NCI-H82 treated with DMSO at 0.1 percent for 48 hours (cell line): ENCODE data around the gene CLEC4F.
"Not testable (repeated sequence)": the region's sequence is repeated elsewhere in the genome, so short reads cannot be mapped to it uniquely, and the experiment has no call there.

Experiments
- DNase-seq: peaks from one replicate; lab custom pipeline; 2025; ENCODE audit not compliant: unreplicated experiment; lab: John Stamatoyannopoulos, UW

Gene CLEC4F

GRCh38 chr2:70827388-70827787 lies 7.0 kb upstream of the CLEC4F start:
- DNase-seq = no peak

- no peak for DNase-seq
Observed at GRCh38 chr2:70826696-70827350, 6.4 kb upstream of the CLEC4F start.

DNA sequence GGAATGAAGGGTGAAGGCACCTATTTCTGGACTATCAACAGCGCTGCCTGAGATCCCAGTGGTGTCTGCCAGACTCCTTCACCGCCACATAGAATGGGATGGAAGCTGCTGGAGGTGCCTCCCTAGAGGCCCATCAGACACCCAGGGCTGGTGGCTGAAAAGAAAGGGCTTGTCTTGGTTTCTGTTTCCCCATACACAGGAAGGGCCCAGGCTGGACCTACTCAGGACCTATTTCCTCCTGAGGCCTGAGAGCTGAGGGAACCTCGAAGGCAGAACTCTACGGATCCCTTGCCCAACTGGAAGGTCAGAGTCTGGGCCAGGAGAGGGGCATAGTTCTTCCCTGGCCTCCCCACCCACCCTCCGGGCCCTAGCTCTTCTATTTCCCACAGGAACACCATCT lies 2.9 kb upstream of the CLEC4F start:
- no peak for DNase-seq

DNA sequence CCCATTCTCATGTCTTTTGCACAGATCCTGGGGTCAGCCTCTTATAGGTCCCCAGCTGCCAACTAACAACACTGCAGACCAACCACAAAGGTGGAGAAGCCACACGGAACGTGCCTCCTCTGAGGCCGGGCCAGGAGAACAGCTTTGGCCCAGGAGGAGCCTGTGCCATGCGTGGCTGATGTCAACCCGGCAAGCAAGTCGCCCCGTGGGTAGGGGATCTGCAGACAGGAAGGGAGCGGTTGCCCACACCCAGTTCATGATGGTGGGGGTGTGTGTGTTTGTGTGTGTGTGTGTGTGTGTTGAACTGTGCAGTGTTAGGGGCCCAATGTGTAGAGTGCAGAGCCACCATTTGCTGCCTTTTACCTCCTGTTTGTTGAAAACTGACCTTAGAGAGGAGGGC lies 2.4 kb upstream of the CLEC4F start:
- DNase-seq = no peak

GRCh38 chr2:70817284-70817954 lies 3.0 kb downstream of the CLEC4F start:
- no peak for DNase-seq

- DNase-seq = no peak
Observed at GRCh38 chr2:70816726-70817125, 3.7 kb downstream of the CLEC4F start.

DNA sequence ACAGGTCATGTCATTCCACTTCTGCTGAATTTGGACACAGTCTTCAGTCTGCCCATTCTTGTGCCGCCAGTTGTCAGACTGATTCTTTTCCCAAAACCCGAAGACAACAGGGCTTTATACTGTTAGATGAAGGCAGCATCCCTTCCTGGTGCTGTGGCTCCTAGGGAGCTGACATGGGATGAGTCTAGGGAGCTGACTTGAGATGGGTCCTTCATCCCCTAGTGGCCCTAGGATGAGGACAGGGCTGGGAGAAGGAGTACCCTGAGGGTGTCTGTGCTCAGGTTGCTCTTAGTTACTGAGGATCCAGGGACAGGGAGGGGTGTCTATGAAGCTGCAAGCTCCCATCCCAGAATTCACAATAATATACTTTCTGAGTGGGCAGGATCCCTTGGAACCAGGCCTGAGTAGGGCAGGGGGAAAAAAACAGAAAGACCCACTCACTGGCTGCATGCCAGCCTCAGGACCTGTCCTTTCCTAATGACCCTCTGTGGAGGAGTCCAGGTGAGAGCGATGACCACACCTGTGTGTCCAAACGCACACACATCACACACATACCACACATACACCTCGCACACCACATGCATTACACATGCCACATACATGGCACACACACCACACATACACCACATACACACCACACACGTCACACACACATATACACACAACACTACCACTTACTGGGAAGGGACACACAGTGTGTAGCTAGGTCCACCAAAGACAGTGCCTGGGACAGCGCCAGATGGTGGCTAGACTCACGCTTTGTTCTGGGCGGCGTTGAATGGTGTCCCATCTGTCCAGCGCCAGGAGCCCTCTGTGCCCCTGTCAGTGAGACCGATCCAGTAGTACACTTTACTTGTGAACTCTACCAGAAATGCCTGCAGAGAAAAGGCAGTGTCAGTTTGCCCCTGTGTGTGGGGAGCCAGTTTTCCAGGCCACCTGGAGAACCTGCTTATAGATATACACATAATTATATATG lies 11.1 kb downstream of the CLEC4F start:
- DNase-seq = peak; percentile 62

DNA sequence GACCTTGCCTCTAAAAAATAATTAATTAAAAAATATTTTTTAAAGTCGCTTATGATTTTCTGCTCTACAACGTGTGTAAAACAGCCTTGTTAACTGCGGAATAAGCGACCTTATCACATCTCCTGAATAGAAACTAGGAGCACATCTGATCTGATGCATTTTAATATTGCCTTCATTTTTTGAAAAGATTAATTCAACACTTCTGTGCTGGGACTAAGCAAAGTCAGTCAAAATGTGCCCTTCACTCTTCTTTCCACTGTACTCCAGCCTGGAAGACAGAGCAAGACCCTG lies 12.6 kb downstream of the CLEC4F start:
- DNase-seq = no peak

DNA sequence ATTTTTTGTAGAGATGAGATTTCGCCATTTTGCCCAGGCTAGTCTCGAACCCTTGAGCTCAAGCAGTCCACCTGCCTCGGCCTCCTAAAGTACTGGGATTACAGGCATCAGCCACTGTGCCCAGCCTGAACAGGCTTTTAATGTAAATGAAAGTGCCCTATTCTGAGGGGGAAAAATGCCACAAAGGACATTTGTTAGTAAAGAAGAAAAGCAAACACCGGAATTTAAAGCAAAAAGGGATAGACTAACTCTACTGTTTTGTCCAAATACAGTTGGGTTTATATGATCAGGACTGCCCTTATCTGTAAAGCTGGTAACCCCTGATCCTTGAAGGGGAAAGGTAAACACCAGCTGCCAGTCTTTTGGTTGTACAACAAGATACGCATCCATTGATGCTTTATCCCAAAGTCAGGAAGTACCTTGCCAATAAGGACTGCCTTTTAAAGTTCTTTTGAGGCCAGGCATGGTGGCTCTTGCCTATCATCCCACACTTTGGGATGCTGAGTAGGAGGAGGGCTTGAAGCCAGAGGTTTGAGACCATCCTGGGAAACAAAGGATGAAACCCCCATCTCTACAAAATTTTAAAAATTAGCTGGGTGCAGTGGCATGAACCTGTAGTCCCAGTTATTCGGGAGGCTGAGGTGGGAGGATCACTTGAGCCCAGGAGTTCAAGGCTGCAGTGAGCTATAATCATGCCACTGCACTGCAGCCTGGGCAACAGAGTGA lies 13.1 kb downstream of the CLEC4F start:
- peak; percentile 30 for DNase-seq

DNA sequence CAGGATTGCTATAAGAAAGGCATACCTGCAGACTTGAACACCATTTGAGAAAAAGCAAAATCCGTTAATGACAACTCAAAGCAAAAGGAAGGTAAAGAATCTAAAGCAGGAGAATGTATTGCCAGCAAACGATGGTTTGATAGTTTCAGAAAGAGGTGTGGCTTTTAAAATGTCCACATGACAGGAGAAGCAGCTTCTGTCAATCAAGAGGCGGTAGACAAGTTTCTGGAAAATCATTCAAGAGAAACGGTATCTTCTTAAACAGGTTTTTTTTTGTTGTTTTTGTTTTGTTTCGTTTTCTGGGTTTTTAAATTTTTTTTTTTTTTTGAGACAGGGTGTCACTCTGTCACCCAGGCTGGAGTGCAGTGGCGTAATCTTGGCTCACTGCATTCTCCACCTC lies 13.8 kb downstream of the CLEC4F start:
- no peak for DNase-seq

DNA sequence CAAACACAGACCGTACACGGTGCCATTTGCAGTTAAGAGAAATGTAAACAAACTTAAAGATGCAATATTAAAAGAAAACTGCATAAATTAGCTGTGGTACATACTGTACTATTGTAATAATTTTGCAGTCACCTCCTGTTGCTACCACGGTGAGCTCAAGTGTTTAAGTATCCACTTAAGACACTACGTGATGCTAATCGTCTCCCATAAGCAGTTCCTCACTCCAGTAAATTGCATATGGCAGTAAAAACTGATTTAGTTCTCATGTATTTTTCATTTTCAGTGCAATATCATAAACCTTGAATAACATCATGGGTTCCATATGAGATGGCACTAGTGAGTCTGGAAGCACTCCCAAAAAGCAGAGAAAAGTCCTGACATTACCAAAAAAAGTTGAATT lies 14.4 kb downstream of the CLEC4F start:
- DNase-seq = peak; percentile 7

DNA sequence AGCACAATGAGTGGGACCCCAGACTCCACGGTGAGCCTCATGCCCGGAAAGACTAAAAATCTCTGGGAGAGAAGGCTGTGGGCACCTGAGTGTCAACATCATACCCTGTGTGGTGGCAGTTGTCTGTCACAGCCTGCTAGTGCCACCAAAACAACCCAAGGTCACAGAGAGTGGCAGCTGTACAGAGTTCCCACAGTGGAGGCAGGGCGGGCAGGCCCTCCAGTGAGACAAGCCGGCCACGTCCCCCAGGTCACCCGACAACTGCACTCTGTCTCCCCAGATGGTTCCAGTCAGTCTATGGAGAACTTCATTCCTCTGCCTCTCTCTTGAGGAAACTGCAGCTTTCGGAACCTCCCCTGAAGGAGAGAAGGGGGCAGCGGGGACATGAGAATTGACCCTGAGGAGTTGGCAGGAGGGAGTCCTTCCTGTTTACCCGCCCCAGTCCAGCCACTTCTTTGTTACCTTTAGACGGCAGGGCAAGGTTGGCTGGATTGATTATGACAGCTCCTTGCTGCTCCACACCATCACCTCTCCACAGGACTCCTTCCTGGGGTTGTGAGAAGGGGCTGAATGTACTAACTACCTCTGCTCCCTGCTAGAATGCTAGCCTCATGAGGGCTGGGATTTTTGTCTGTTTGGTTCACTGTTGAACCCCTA lies 18.7 kb downstream of the CLEC4F start:
- DNase-seq = no peak

DNA sequence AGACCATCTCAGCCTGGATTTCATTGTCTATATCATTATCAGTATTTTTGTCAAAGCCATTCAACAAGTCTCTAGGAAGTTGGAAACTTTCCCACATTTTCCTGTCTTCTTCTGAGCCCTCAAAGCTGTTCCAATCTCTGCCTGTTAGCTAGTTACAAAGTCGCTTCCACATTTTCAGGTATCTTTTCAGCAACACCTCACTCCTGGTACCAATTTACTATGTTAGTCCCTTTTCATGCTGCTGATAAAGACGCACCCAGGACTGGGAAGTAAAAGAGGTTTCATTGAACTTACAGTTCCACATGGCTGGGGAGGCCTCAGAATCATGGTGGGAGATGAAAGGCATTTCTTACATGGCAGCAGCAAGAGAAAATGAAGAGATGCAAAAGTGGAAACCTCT lies 20.7 kb downstream of the CLEC4F start:
- DNase-seq = no peak

DNA sequence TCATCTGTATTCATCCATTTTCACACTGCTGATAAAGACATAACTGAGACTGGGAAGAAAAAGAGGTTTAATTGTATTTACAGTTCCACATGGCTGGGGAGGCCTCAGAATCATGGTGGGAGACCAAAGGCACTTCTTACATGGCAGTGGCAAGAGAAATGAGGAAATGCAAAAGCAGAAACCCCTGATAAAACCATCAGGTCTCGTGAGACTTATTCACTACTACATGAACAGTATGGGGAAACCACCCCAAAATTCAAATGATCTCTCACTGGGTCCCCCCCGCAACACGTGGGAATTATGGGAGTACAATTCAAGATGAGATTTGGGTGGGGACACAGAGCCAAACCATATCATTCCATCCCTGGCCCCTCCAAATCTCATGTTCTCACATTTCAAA lies 22.4 kb downstream of the CLEC4F start:
- not testable (repeated sequence) for DNase-seq

DNA sequence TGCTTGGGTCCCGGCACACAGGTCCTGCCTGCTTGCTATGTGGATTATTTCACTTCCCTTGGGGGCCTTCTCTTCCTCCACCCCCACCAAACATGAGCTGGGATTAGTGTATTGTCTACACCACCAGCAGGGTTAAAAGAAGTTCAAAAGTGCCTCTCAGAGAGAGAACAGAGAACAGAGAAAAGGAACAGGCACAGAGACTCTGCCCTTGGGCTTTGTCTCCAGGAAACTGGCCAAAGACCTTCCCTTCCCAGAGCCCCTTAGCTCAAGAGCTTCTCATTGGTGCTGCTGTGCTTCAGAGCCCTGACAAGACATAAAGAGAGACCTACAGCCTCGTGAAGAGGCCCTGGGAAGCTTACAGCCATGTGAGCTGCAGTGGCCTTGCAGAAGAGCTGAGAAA lies 22.9 kb downstream of the CLEC4F start:
- DNase-seq = no peak

- no peak for DNase-seq
Observed at GRCh38 chr2:70796262-70796661, 24.1 kb downstream of the CLEC4F start.

DNA sequence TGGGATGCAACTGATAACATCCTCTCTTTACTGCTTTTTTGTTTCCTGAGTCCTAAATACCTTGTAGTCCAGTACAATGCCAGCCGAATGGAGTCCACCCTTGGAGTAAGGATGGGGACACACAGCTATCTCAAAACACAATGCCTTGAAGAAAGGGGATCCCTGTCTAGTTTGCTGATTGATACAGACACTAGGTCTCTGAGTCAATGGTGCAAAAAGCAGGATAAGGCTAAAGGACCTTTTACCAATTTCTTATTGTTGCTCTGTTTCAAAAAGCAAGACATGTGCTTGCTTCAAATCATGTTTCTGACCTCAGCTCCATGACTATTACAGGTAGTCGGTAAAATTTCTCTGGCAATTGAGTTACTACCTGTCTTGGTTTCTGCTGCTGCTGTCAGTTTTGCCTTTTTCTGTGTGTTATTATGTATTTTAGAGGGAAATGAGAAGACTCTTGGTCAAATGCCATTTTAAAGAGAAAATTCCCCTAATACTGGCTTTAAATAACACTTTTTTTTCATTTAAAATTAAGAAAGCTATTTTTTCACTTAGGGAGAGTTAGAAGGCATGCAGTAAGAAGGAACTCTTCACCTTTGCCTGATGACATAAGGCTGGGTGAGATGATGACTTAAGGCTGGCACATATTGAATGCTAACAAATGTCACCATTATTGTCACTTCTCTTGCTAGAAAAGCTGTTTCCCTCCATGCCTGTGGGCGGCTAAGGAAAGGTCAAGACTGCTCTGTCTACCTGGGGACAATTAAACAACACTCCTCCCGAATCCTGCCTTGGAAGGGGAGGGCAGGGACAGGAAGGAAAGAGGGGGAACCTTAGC lies 25.0 kb downstream of the CLEC4F start:
- DNase-seq = no peak

GRCh38 chr2:70793450-70793849 lies 26.9 kb downstream of the CLEC4F start:
- DNase-seq = no peak

GRCh38 chr2:70790136-70790828 lies 30.1 kb downstream of the CLEC4F start, which contains the start of gene FIGLA:
FIGLA (minus strand) TSS chr2:70790643; CDS start chr2:70790638, 5 bp downstream.
- no peak for DNase-seq
